Activated CD8-positive, alpha-beta memory T cell treated with anti-CD3 and anti-CD28 coated beads, Interleukin-2, amount 50 U/mL, for 24 hours (primary cell): Measurements from ENCODE around the gene CPNE9.

ENCODE experiments used
- DNase-seq: peaks from one replicate; pipeline ENCODE4 v3.0.0-alpha.2; 2020; ENCODE audit errors: extremely low read depth

CPNE9 gene

DNA sequence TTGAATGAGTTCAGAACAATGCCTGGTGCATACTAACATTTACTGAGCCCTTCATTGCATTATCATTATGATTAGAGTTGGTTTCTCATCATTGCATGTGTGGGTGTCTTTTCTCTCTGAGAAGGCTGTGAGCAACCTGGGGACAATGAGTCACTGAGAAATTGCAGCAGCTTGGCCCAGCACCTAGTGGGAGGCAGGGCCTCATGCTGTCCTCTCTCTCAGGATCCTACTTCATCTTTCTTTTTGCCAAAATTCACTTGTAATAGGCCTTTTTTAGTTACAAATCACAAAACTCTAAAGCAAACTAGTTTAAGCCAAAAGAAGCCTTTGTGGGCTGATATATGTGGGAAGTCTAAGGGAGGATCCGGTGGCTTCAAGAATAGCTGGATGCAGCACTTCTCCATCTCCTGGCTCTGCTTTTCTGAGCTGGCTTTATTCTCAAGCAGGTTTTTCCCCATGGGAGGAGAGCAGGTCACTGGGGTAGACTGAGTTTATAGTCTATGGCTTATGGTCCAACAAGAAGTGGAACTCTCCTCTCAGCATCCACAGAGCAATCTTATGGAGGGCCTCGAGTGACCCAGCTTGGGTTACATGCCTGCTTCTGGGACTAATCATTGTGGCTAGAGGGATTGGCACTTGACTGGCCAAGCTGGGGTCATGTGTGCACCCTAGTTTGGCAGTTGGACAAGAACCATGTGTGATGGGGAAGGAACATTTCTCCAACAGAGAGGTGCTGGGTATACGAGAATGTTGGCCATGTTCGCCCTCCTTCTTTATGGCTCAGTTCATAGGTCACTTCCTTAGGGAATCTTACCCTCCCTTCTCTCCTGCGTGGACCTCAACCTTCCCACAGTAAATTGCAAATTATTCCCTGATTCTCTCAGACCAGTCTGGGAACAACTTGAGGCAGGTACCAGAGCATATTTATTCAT, 74.8 kb downstream of the CPNE9 start:
- no peak for DNase-seq

DNA sequence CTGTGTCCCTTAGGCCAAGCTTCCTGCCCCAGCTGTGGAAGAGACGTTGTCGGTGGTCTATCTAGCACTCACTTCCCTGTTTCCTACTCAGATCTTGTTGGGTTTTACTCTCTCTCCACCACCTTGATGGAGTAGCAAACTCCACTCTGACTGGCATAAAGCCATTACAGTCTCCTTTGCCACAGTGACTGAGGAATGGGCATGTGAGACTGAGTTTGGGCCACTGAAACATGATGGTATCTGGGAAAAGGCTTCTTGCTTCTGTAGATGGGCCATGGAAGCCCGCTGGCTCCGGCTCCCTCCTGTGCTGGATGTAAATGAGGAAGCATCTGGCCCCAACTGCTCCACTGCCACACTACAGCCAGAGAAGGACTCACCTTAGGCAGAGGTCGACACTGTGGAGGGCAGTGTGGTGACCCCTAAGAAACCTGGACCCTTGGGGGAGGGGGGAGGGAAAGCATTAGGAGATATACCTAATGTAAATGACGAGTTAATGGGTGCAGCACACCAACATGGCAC, 75.5 kb downstream of the CPNE9 start:
- no peak for DNase-seq
